A549 (cell line): ENCODE data around the gene PLOD3. TPM values are rescaled to one million over a fixed set of nuclear protein-coding genes. Genes with fewer than 3 reads are reported as not detected.

Source experiments
- ATAC-seq, 2 experiments: fragments of 200-7000 bp in 1 of 2; fragments of >200 bp in 1 of 2; cut with Nextera tagmentation in 1 of 2; cut with Tn5 transposase in 1 of 2; 3 replicates each; pipeline versions ENCODE4 v1.8.0 to v1.9.1; 2018 to 2020; ENCODE audit warnings: mild to moderate bottlenecking in 1 of 2, moderate library complexity in 1 of 2
- CTCF ChIA-PET: fragments of 300-600 bp; sonication (Branson Sonifier 250); formaldehyde crosslinking; extraction: SDS; loops from one replicate; lab custom pipeline; 2021; ENCODE audit warnings: antibody characterized with exemption, inconsistent platforms; lab: Yijun Ruan, JAX
- POLR2A ChIA-PET: fragments of 350-600 bp; formaldehyde crosslinking; extraction: SDS; loops from one replicate; lab custom pipeline; 2021; ENCODE audit warnings: antibody characterized with exemption, inconsistent platforms; lab: Yijun Ruan, JAX
- DNase-seq, 2 experiments: peaks; one replicate each; pipeline versions ENCODE4 v3.0.0 to v3.0.0-alpha.2; 2011 to 2016; ENCODE audit warnings: low read depth in 1 of 2, low spot score in 1 of 2
- FAIRE-seq: peaks from 2 replicates; lab custom pipeline; 2011; peaks lifted over from hg19 to GRCh38; lab: Jason Lieb, UNC
- H3K27ac ChIP-seq, 2 experiments: fragments of >200 bp; sonication (Bioruptor Twin); formaldehyde crosslinking; 3 replicates each; pipeline ENCODE4 v1.5.1; 2016 to 2017
- H3K4me1 ChIP-seq: fragments of >200 bp; sonication (Bioruptor Twin); formaldehyde crosslinking; 3 replicates; pipeline ENCODE4 v1.6.1; 2016
- H3K4me2 ChIP-seq: fragments of >200 bp; sonication (Bioruptor Twin); formaldehyde crosslinking; 3 replicates; pipeline ENCODE4 v1.6.1; 2016
- H3K4me3 ChIP-seq: fragments of >200 bp; sonication (Bioruptor Twin); formaldehyde crosslinking; 3 replicates; pipeline ENCODE4 v1.5.1; 2016
- H3K9me3 ChIP-seq: fragments of >200 bp; sonication (Bioruptor Twin); formaldehyde crosslinking; 3 replicates; pipeline ENCODE4 v1.6.1; 2016
- ATOH8 ChIP-seq: fragments of 250-450 bp; sonication (Bioruptor Pico); IDR thresholded peaks from 2 replicates; pipeline ENCODE4 v1.5.0; 2020; ENCODE audit warnings: low read depth, mild to moderate bottlenecking, moderate library complexity
- CEBPB ChIP-seq, 2 experiments: fragments of >200 bp in 1 of 2; sonication (Bioruptor Twin) in 1 of 2; formaldehyde crosslinking in 1 of 2; IDR thresholded peaks; 2 replicates each; pipeline ENCODE4 v1.6.1; 2012 to 2016
- E2F6 ChIP-seq: IDR thresholded peaks from 2 replicates; pipeline ENCODE4 v1.6.1; 2012; ENCODE audit warnings: low read depth, borderline replicate concordance
- GATA3 ChIP-seq: IDR thresholded peaks from 2 replicates; pipeline ENCODE4 v1.6.1; 2012; ENCODE audit warnings: borderline replicate concordance
- HDAC2 ChIP-seq: fragments of 200-600 bp; sonication (generic); IDR thresholded peaks from 2 replicates; pipeline ENCODE4 v1.6.1; 2016
- JUN ChIP-seq, 2 experiments: fragments of >200 bp; sonication (Bioruptor Twin); formaldehyde crosslinking; IDR thresholded peaks; 2 replicates in 1 of 2; 3 replicates in 1 of 2; pipeline ENCODE4 v1.6.1; 2016 to 2017
- MAX ChIP-seq: IDR thresholded peaks from 2 replicates; pipeline ENCODE4 v1.6.1; 2012
- MYC ChIP-seq: IDR thresholded peaks from 2 replicates; pipeline ENCODE4 v1.6.1; 2012; ENCODE audit warnings: mild to moderate bottlenecking, inconsistent platforms, low read length, improper control_type of control experiment, borderline replicate concordance
- NPAS2 ChIP-seq: fragments of 250-450 bp; sonication (Bioruptor Pico); IDR thresholded peaks from 2 replicates; pipeline ENCODE4 v1.8.0; 2022; ENCODE audit warnings: mild to moderate bottlenecking, moderate library complexity, borderline replicate concordance
- NR3C1 ChIP-seq: fragments of >200 bp; sonication (Bioruptor Twin); formaldehyde crosslinking; IDR thresholded peaks from 3 replicates; pipeline ENCODE4 v1.6.1; 2017
- PHF8 ChIP-seq: fragments of 200-600 bp; sonication (generic); IDR thresholded peaks from 2 replicates; pipeline ENCODE4 v1.6.1; 2016; ENCODE audit warnings: low read depth, mild to moderate bottlenecking, antibody characterized with exemption, moderate library complexity, borderline replicate concordance
- POLR2A ChIP-seq: IDR thresholded peaks from 2 replicates; pipeline ENCODE4 v1.6.1; 2012; ENCODE audit warnings: mild to moderate bottlenecking, low read length
- RAD21 ChIP-seq, 2 experiments: fragments of >200 bp in 1 of 2; sonication (Bioruptor Twin) in 1 of 2; formaldehyde crosslinking in 1 of 2; IDR thresholded peaks in 1 of 2; conservative IDR thresholded peaks in 1 of 2; 2 replicates in 1 of 2; 3 replicates in 1 of 2; pipeline ENCODE4 v1.6.1; 2012 to 2018; ENCODE audit warnings: inconsistent platforms in 1 of 2
- RCOR1 ChIP-seq: fragments of 150-350 bp; IDR thresholded peaks from 2 replicates; pipeline ENCODE4 v1.6.1; 2014; ENCODE audit warnings: antibody characterized with exemption, low read length, low read depth
- RFX5 ChIP-seq: fragments of 450-650 bp; IDR thresholded peaks from 2 replicates; pipeline ENCODE4 v1.7.1; 2014; ENCODE audit warnings: antibody characterized with exemption, mild to moderate bottlenecking, moderate library complexity
- SMC3 ChIP-seq: fragments of >200 bp; sonication (Bioruptor Twin); formaldehyde crosslinking; IDR thresholded peaks from 3 replicates; pipeline ENCODE4 v1.6.1; 2018; ENCODE audit warnings: inconsistent platforms
- USF2 ChIP-seq: fragments of 450-650 bp; IDR thresholded peaks from 2 replicates; pipeline ENCODE4 v1.6.1; 2014; ENCODE audit warnings: antibody characterized with exemption
- ZFP36 ChIP-seq: fragments of 450-650 bp; IDR thresholded peaks from 2 replicates; pipeline ENCODE4 v1.6.1; 2014; ENCODE audit warnings: borderline replicate concordance; ENCODE audit not compliant: partially characterized antibody
- WGBS: methylation state at CpG from one replicate; pipeline ENCODE4 v1.1.6; 2017; ENCODE audit errors: missing lambda C conversion rate; 5-methylcytosine and 5-hydroxymethylcytosine counted together
- polyA plus RNA-seq, 4 experiments: library from polyadenylated mRNA; depleted of rRNA in 3 of 4; stranded (reverse); fragments of >200 nt; fragmentation: RNase III in 1 of 4; extraction: RNeasy Plus Mini Kit Qiagen cat#74134 plus additional on column Dnase treatment in 1 of 4; gene quantifications; 2 replicates in 3 of 4; 3 replicates in 1 of 4; pipeline ENCODE4 v1.2.3, GENCODE V29; 2011 to 2017
- TF ChIP-seq, protein P1 (sequence below): fragments of >200 bp; sonication (Bioruptor Twin); formaldehyde crosslinking; IDR thresholded peaks from 3 replicates; pipeline ENCODE4 v1.5.1; 2016
- TF ChIP-seq, protein P2 (sequence below): IDR thresholded peaks from 2 replicates; pipeline ENCODE4 v1.6.1; 2012

Gene PLOD3
- polyA plus RNA-seq, 2 of the 4 experiments (the other 2 are of a cell fraction): 26.0 to 48.7 TPM

DNA sequence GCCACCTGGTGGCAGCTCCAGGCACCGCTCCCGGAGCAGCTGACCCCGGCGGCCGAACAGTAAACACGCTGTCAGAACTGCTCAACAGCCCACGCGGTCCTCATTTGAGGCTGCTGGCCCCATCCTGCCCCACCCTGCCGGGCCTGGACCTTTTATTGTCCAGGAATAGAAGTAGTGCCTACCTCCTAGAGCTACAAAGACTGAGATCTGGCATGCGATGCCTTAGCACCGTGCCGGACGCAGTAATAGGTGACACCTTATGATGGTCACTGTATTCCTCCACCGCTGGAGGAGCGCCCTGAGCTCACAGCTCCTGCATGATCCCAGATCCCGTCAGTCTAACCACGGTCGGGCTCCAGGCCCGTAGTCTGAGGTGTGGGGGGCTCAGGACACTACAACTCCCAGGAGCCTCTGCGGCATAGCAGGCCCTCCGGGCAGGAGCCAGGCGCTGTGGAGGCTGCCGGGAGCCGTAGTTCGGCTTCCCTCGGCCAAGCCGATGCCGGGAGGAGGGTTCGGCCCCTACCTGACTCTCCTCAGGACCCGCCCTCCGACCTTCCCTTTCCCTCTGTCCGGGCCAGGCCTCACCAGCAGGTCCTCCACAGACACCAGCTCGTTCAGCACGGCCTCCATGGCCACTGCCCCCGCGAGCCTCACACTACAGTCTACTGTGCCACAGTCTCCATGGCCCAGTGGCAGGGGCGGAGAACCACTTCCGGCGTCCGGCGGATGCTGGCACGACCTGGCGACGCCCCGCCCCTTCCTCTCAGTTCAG, 27.2 kb upstream of the PLOD3 start, which contains the start of gene FIS1:
Gene FIS1 (minus strand): TSS at position 707 of the 772 bp plus-strand sequence. CDS start 77 bp downstream, at position 630.
- FAIRE-seq (no peak), ATAC-seq (peak; percentile 97 to 98), DNase-seq (peak; percentile 85 to 93)
- H3K4me2 ChIP-seq: peak within 1 kb of the TSS; percentile 96
- 1% methylated on average over 37 of the region's 45 CpGs for WGBS
- CTCF ChIA-PET: interaction anchor here (0.6 to 5.3 kb wide), 32 partner anchors 10 to 350 kb away, joined by 3 to 60 read pairs (median 4); partner anchors contain the start of genes AP1S1, MUC12, PLOD3 and ZNHIT1
- POLR2A ChIA-PET: interaction anchor here (0.8 to 2.7 kb wide), 5 partner anchors 8 to 101 kb away, joined by 3 to 15 read pairs (median 6); partner anchors contain the start of genes PLOD3 and ZNHIT1
- TF ChIP-seq RCOR1 (no peak), POLR2A (no peak; the same call in 1 of the 2 replicates), JUN (IDR thresholded peaks at IDR 0.05) (peak; percentile 30 to 93; a peak in 3 of 5 replicates), ZFP36 (no peak), NR3C1 (no peak), CEBPB (IDR thresholded peaks at IDR 0.05) (no peak), E2F6 (peak; percentile 17; the same call in 1 of the 2 replicates), USF2 (0 out of 2 replicates have a peak, but pooled peaks have one; percentile 35), PHF8 (peak; percentile 58; the same call in 1 of the 2 replicates), SMC3 (peak; percentile 78), HDAC2 (peak; percentile 43; the same call in 1 of the 2 replicates), MAX (peak; percentile 65), RFX5 (no peak), RAD21 (conservative IDR thresholded peaks at IDR 0.05 in 1 of 2, IDR thresholded peaks at IDR 0.05 in 1 of 2) (peak; percentile 43 to 66; a peak in 4 of 5 replicates), NPAS2 (no peak), GATA3 (no peak; the same call in 1 of the 2 replicates), ATOH8 (CRISPR knock-in tag) (peak; percentile 70; the same call in 1 of the 2 replicates), MYC (peak; percentile 4; the same call in 1 of the 2 replicates)
- TF ChIP-seq, protein P1, sequence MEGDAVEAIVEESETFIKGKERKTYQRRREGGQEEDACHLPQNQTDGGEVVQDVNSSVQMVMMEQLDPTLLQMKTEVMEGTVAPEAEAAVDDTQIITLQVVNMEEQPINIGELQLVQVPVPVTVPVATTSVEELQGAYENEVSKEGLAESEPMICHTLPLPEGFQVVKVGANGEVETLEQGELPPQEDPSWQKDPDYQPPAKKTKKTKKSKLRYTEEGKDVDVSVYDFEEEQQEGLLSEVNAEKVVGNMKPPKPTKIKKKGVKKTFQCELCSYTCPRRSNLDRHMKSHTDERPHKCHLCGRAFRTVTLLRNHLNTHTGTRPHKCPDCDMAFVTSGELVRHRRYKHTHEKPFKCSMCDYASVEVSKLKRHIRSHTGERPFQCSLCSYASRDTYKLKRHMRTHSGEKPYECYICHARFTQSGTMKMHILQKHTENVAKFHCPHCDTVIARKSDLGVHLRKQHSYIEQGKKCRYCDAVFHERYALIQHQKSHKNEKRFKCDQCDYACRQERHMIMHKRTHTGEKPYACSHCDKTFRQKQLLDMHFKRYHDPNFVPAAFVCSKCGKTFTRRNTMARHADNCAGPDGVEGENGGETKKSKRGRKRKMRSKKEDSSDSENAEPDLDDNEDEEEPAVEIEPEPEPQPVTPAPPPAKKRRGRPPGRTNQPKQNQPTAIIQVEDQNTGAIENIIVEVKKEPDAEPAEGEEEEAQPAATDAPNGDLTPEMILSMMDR: peak; percentile 75
- TF ChIP-seq, protein P2, sequence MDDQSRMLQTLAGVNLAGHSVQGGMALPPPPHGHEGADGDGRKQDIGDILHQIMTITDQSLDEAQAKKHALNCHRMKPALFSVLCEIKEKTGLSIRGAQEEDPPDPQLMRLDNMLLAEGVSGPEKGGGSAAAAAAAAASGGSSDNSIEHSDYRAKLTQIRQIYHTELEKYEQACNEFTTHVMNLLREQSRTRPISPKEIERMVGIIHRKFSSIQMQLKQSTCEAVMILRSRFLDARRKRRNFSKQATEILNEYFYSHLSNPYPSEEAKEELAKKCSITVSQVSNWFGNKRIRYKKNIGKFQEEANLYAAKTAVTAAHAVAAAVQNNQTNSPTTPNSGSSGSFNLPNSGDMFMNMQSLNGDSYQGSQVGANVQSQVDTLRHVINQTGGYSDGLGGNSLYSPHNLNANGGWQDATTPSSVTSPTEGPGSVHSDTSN: peak; percentile 41; the same call in 1 of the 2 replicates
- peaks cover 15% of the 10 kb centered on the region for H3K4me1 ChIP-seq
- H3K9me3 ChIP-seq: no peaks in the 10 kb centered on the region
- peak within 1 kb of the TSS; percentile 88 for H3K4me3 ChIP-seq
- H3K27ac ChIP-seq: peak within 1 kb of the TSS; percentile 86 to 93
